ENCODE results near the gene PARD3B.

GRCh38 chr2:204772546-204772945, 227.3 kb downstream of the PARD3B start:
- no peak for TF ChIP-seq CTCF (IDR thresholded peaks at IDR 0.05; ENCODE audit: low read depth, low read length, poor library complexity, severe bottlenecking)
- TF ChIP-seq EZH2phosphoT487 (IDR thresholded peaks at IDR 0.05; ENCODE audit: borderline replicate concordance, low read length): no peak
